ENCODE measurements around the gene TRMT2A.

Gene TRMT2A

DNA sequence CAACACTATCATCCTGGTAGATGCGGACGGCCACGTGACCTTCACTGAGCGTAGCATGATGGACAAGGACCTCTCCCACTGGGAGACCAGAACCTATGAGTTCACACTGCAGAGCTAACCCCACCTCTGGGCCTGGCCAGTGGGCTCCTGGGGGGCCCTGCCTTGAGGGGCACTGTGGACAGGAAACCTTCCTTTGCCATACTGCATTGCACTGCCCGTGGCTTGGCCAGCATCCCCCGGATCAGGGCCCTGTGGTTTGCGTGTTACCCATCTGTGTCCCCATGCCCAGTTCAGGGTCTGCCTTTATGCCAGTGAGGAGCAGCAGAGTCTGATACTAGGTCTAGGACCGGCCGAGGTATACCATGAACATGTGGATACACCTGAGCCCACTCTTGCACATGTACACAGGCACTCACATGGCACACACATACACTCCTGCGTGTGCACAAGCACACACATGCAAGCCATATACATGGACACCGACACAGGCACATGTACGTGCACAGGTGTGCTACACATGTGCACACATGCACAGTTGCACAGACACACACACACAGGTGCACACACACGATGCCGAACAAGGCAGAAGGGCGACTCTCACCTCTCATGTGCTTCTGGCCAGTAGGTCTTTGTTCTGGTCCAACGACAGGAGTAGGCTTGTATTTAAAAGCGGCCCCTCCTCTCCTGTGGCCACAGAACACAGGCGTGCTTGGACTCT, 52.3 kb downstream of the TRMT2A start:
- Histone ChIP-seq H3K4me3 (ENCODE audit: insufficient read depth in 1 of 2, low read depth in 1 of 2, low read length in 2 of 2) (no peak overlapping the region), H3K14ac (ENCODE audit: low read length in 2 of 2) (no peak overlapping the region), H3K9me3 (ENCODE audit: control insufficient read depth, low read length) (no peaks in the 10 kb centered on the region)

GRCh38 chr22:20064140-20064480, 52.9 kb downstream of the TRMT2A start:
- Histone ChIP-seq H3K27ac (ENCODE audit: low read length, poor library complexity, severe bottlenecking) (no peak overlapping the region), H3K36me3 (ENCODE audit: control insufficient read depth in 1 of 2, insufficient read depth in 2 of 2, low read depth in 1 of 2, low read length in 2 of 2) (peaks cover 48 to 61% of the 10 kb centered on the region in 2 experiments), H3K9me3 (ENCODE audit: control insufficient read depth, low read length) (no peaks in the 10 kb centered on the region), H3K27me3 (ENCODE audit: control insufficient read depth in 1 of 2, insufficient read depth in 1 of 2, low read length in 2 of 2) (no peaks in the 10 kb centered on the region), H2BK12ac (ENCODE audit: low read length in 2 of 2) (no peak overlapping the region), H3K18ac (ENCODE audit: low read depth in 1 of 2, low read length in 2 of 2) (no peak overlapping the region), H3K79me1 (replicated peaks; ENCODE audit: low read length, poor library complexity, severe bottlenecking) (peaks cover 2% of the 10 kb centered on the region), H3K4me2 (ENCODE audit: low read length, poor library complexity, severe bottlenecking) (no peak overlapping the region), H2BK15ac (ENCODE audit: low read depth, poor library complexity, severe bottlenecking) (no peak overlapping the region), H3K23ac (ENCODE audit: low read length in 2 of 2) (no peak overlapping the region), H4K8ac (ENCODE audit: low read length) (no peak overlapping the region), H2AFZ (ENCODE audit: low read depth, low read length) (no peak overlapping the region), H2BK5ac (ENCODE audit: low read depth, low read length, poor library complexity, severe bottlenecking) (no peak overlapping the region), H4K91ac (ENCODE audit: low read length) (no peak overlapping the region), H2AK5ac (ENCODE audit: low read length, severe bottlenecking) (no peak overlapping the region), H2BK120ac (ENCODE audit: low read depth, low read length) (no peak overlapping the region), H3K4me1 (ENCODE audit: control insufficient read depth, insufficient read depth, low read depth, low read length) (peaks cover 16% of the 10 kb centered on the region), H3K9ac (ENCODE audit: low read length) (no peak overlapping the region), H3K4ac (ENCODE audit: low read depth in 1 of 2, low read length in 2 of 2) (no peak overlapping the region), H3K4me3 (ENCODE audit: insufficient read depth in 1 of 2, low read depth in 1 of 2, low read length in 2 of 2) (no peak overlapping the region), H3K14ac (ENCODE audit: low read length in 2 of 2) (no peak overlapping the region)
- 91% methylated on average over 3 of the region's 3 CpGs for WGBS
- no peak for DNase-seq

More for the DNA sequence above, 52.3 kb downstream of the TRMT2A start:
- H3K18ac ChIP-seq (ENCODE audit: low read depth in 1 of 2, low read length in 2 of 2) = no peak overlapping the region
- no peak overlapping the region for H2AFZ ChIP-seq (ENCODE audit: low read depth, low read length)
- H2AK5ac ChIP-seq (ENCODE audit: low read length, severe bottlenecking) = no peak overlapping the region
- no peak overlapping the region for H2BK120ac ChIP-seq (ENCODE audit: low read depth, low read length)
- H3K4me2 ChIP-seq (ENCODE audit: low read length, poor library complexity, severe bottlenecking) = no peak overlapping the region
- H3K79me1 ChIP-seq (replicated peaks; ENCODE audit: low read length, poor library complexity, severe bottlenecking) = peaks cover 2% of the 10 kb centered on the region
- no peak overlapping the region for H3K27ac ChIP-seq (ENCODE audit: low read length, poor library complexity, severe bottlenecking)
- no peak for DNase-seq
- peaks cover 16% of the 10 kb centered on the region for H3K4me1 ChIP-seq (ENCODE audit: control insufficient read depth, insufficient read depth, low read depth, low read length)
- 98% methylated on average over 18 of the region's 18 CpGs for WGBS
- H3K4ac ChIP-seq (ENCODE audit: low read depth in 1 of 2, low read length in 2 of 2) = no peak overlapping the region
- H2BK12ac ChIP-seq (ENCODE audit: low read length in 2 of 2) = no peak overlapping the region
- H3K23ac ChIP-seq (ENCODE audit: low read length in 2 of 2) = no peak overlapping the region
- H4K8ac ChIP-seq (ENCODE audit: low read length) = no peak overlapping the region
- H3K27me3 ChIP-seq (ENCODE audit: control insufficient read depth in 1 of 2, insufficient read depth in 1 of 2, low read length in 2 of 2) = no peaks in the 10 kb centered on the region
- H3K9ac ChIP-seq (ENCODE audit: low read length) = no peak overlapping the region
- no peak overlapping the region for H2BK5ac ChIP-seq (ENCODE audit: low read depth, low read length, poor library complexity, severe bottlenecking)
- peaks cover 45 to 61% of the 10 kb centered on the region in 2 experiments for H3K36me3 ChIP-seq (ENCODE audit: control insufficient read depth in 1 of 2, insufficient read depth in 2 of 2, low read depth in 1 of 2, low read length in 2 of 2)
- no peak overlapping the region for H2BK15ac ChIP-seq (ENCODE audit: low read depth, poor library complexity, severe bottlenecking)
- H4K91ac ChIP-seq (ENCODE audit: low read length) = peak overlapping the region; percentile 34

- no peak overlapping the region for H3K9ac ChIP-seq (ENCODE audit: low read length)
- H2AFZ ChIP-seq (ENCODE audit: low read depth, low read length) = no peak overlapping the region
- no peaks in the 10 kb centered on the region for H3K27me3 ChIP-seq (ENCODE audit: control insufficient read depth in 1 of 2, insufficient read depth in 1 of 2, low read length in 2 of 2)
- no peak overlapping the region for H3K27ac ChIP-seq (ENCODE audit: low read length, poor library complexity, severe bottlenecking)
- no peak overlapping the region for H3K18ac ChIP-seq (ENCODE audit: low read depth in 1 of 2, low read length in 2 of 2)
- H2BK12ac ChIP-seq (ENCODE audit: low read length in 2 of 2) = no peak overlapping the region
- no peak overlapping the region for H2BK15ac ChIP-seq (ENCODE audit: low read depth, poor library complexity, severe bottlenecking)
- no peak overlapping the region for H2AK5ac ChIP-seq (ENCODE audit: low read length, severe bottlenecking)
- peaks cover 16% of the 10 kb centered on the region for H3K4me1 ChIP-seq (ENCODE audit: control insufficient read depth, insufficient read depth, low read depth, low read length)
- no peak overlapping the region for H3K14ac ChIP-seq (ENCODE audit: low read length in 2 of 2)
- H3K23ac ChIP-seq (ENCODE audit: low read length in 2 of 2) = no peak overlapping the region
- no peak for DNase-seq
- H3K4me3 ChIP-seq (ENCODE audit: insufficient read depth in 1 of 2, low read depth in 1 of 2, low read length in 2 of 2) = no peak overlapping the region
- peaks cover 55 to 61% of the 10 kb centered on the region in 2 experiments for H3K36me3 ChIP-seq (ENCODE audit: control insufficient read depth in 1 of 2, insufficient read depth in 2 of 2, low read depth in 1 of 2, low read length in 2 of 2)
- H2BK5ac ChIP-seq (ENCODE audit: low read depth, low read length, poor library complexity, severe bottlenecking) = no peak overlapping the region
- H3K9me3 ChIP-seq (ENCODE audit: control insufficient read depth, low read length) = no peaks in the 10 kb centered on the region
- H4K91ac ChIP-seq (ENCODE audit: low read length) = no peak overlapping the region
- peak overlapping the region; percentile 12 for H4K8ac ChIP-seq (ENCODE audit: low read length)
- WGBS = 95% methylated on average over 27 of the region's 27 CpGs
- H3K4ac ChIP-seq (ENCODE audit: low read depth in 1 of 2, low read length in 2 of 2) = no peak overlapping the region
- H3K4me2 ChIP-seq (ENCODE audit: low read length, poor library complexity, severe bottlenecking) = no peak overlapping the region
- H3K79me1 ChIP-seq (replicated peaks; ENCODE audit: low read length, poor library complexity, severe bottlenecking) = peaks cover 2% of the 10 kb centered on the region
- H2BK120ac ChIP-seq (ENCODE audit: low read depth, low read length) = no peak overlapping the region
Observed at GRCh38 chr22:20063271-20064139, 53.5 kb downstream of the TRMT2A start.

- peaks cover 59 to 62% of the 10 kb centered on the region in 2 experiments for H3K36me3 ChIP-seq (ENCODE audit: control insufficient read depth in 1 of 2, insufficient read depth in 2 of 2, low read depth in 1 of 2, low read length in 2 of 2)
- no peaks in the 10 kb centered on the region for H3K27me3 ChIP-seq (ENCODE audit: control insufficient read depth in 1 of 2, insufficient read depth in 1 of 2, low read length in 2 of 2)
- H3K27ac ChIP-seq (ENCODE audit: low read length, poor library complexity, severe bottlenecking) = no peak overlapping the region
- no peak overlapping the region for H2BK5ac ChIP-seq (ENCODE audit: low read depth, low read length, poor library complexity, severe bottlenecking)
- no peak overlapping the region for H2BK12ac ChIP-seq (ENCODE audit: low read length in 2 of 2)
- H3K23ac ChIP-seq (ENCODE audit: low read length in 2 of 2) = no peak overlapping the region
- H3K4me2 ChIP-seq (ENCODE audit: low read length, poor library complexity, severe bottlenecking) = no peak overlapping the region
- peaks cover 2% of the 10 kb centered on the region for H3K79me1 ChIP-seq (replicated peaks; ENCODE audit: low read length, poor library complexity, severe bottlenecking)
- no peak overlapping the region for H3K14ac ChIP-seq (ENCODE audit: low read length in 2 of 2)
- H2BK120ac ChIP-seq (ENCODE audit: low read depth, low read length) = no peak overlapping the region
- no peak overlapping the region for H2AK5ac ChIP-seq (ENCODE audit: low read length, severe bottlenecking)
- H2AFZ ChIP-seq (ENCODE audit: low read depth, low read length) = no peak overlapping the region
- no peak overlapping the region for H3K18ac ChIP-seq (ENCODE audit: low read depth in 1 of 2, low read length in 2 of 2)
- H3K9me3 ChIP-seq (ENCODE audit: control insufficient read depth, low read length) = no peaks in the 10 kb centered on the region
- no peak overlapping the region for H2BK15ac ChIP-seq (ENCODE audit: low read depth, poor library complexity, severe bottlenecking)
- DNase-seq = peak; percentile 47
- no peak overlapping the region for H3K4ac ChIP-seq (ENCODE audit: low read depth in 1 of 2, low read length in 2 of 2)
- no peak overlapping the region for H3K4me3 ChIP-seq (ENCODE audit: insufficient read depth in 1 of 2, low read depth in 1 of 2, low read length in 2 of 2)
- WGBS = 75% methylated on average over 11 of the region's 11 CpGs
- H4K91ac ChIP-seq (ENCODE audit: low read length) = no peak overlapping the region
- H4K8ac ChIP-seq (ENCODE audit: low read length) = no peak overlapping the region
- H3K9ac ChIP-seq (ENCODE audit: low read length) = no peak overlapping the region
- H3K4me1 ChIP-seq (ENCODE audit: control insufficient read depth, insufficient read depth, low read depth, low read length) = peaks cover 16% of the 10 kb centered on the region
Observed at GRCh38 chr22:20062766-20063083, 54.3 kb downstream of the TRMT2A start.

All from mesenchymal stem cell (in vitro differentiated cells and primary cell).